GM18858 (cell line): ENCODE measurements around the gene NEDD4.
A peak's percentile ranks its signal among the peaks of the same experiment; 100 is the strongest.
"Not testable (repeated sequence)": the region's sequence is repeated elsewhere in the genome, so short reads cannot be mapped to it uniquely, and the experiment has no call there.

Source experiments
- ATAC-seq: cut with Tn5 transposase; IDR thresholded peaks from one replicate; pipeline ENCODE4 v1.9.1; 2021; ENCODE audit not compliant: unreplicated experiment

NEDD4 gene

DNA sequence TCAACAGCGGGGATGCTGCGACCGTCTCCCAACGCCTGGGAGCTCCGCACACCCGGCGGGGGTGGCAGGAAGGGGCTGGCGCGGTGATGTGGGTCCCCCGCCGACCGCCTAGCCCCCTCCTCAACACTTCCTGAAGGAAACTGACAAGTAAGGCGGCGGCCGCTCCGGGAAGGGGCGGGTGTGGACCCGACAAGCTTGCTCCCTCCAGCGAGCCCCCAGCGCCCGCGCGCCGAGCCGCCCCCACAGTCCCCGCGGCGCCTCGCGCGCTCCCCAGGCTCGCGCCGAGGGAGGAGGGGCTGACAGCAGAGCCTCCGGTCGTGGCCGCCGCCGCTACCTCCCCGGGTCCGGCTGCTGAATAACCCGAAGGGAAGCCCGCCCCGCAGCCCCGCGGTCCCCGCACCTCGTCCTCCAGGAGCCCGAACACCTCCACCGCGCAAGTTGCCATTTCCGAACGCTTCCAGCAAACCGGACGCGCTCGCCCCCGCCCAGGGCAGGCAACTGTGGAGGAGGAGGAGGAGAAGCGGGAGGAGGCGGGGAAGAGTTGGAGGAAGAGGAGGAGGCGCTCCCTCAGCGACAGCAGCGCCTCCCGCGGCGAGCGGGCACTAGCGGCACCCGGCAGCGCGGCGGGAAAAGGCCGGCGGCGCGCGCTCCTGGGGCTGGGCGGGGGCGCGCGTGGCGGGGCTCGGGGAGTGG is at the start of gene NEDD4:
Gene NEDD4 (minus strand): TSS at position 502 of the 693 bp plus-strand sequence. CDS start 57 bp downstream, at position 445.
- peak; percentile 75 for ATAC-seq

- ATAC-seq, result no peak
These were observed 49.1 kb upstream of the NEDD4 start for GRCh38 chr15:56042498-56042897.

DNA sequence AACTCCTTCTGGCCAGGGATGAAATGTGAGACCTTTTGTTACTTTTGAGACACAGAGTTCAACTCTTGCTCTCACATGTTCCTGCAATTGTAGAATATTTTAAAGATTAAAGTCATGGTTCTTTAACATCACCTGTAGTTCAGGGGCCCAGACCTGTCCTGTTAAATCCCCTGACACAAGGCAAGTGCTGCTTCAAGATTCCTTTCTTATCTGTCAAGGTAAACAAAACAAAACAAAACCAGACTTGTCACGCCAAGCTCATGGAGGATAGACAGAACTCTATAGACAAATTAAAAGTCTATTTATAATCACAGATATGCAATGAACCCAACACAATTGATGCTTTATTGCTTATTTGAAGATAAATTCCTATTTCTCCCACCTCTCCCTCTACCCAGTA is 48.6 kb upstream of the NEDD4 start:
- no peak for ATAC-seq

GRCh38 chr15:56040081-56041035 is 46.9 kb upstream of the NEDD4 start:
- no peak for ATAC-seq

GRCh38 chr15:56038707-56039106 is 45.3 kb upstream of the NEDD4 start:
- no peak for ATAC-seq

GRCh38 chr15:56038015-56038414 is 44.6 kb upstream of the NEDD4 start:
- no peak for ATAC-seq

DNA sequence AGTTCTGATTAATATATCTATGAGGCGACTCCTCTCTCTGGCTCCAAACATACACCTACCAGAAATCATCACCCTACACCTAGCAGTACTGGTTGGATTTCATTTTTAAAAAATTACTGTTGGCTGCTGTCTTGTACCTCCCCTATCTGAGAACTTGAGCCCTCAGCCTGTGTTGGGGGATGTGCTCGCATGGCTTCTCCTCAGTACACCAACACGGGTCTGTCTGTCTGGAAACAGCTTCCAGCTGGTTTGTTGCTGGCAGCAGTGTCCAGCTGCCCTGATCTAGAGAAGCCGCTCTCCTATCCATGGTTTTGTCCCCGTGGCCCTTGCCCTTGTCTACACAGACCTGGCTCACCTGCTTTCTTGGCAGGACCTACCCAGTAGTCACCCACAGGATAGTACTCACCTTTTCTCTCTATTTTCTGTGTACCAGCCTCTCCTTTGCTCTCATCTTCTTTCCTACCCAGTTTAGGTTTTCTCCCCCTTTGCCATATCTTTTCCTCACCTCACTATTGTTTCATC is 43.2 kb upstream of the NEDD4 start:
- ATAC-seq, result no peak

DNA sequence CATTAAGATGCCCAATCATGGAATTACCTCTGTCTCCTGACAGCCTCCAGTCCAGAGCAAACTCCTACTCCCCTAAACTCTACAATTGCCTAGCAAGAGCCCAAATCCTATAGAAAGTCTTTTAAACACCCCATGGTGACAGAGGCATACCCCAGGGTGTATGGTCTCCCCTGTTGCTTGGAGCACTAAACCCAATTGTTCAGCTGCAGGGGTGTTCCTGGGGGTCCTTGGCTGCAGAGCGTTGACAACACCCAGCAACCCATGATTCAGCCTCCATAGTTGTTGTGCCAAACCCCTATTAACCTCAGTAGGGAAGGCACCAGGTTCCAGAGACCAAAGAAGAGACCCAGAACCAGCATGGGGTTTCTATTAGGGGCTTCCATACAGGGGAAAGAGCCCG is 41.8 kb upstream of the NEDD4 start:
- no peak for ATAC-seq

- no peak for ATAC-seq
These were observed 41.1 kb upstream of the NEDD4 start for GRCh38 chr15:56034514-56034913.

GRCh38 chr15:56032373-56032772 is 39.0 kb upstream of the NEDD4 start:
- ATAC-seq, result no peak

GRCh38 chr15:56031836-56032235 is 38.4 kb upstream of the NEDD4 start:
- ATAC-seq, result no peak

GRCh38 chr15:56031402-56031801 is 38.0 kb upstream of the NEDD4 start:
- no peak for ATAC-seq

- ATAC-seq, result no peak
These were observed 35.0 kb upstream of the NEDD4 start for GRCh38 chr15:56028430-56028829.

GRCh38 chr15:56023160-56023559 is 29.7 kb upstream of the NEDD4 start:
- ATAC-seq, result not testable (repeated sequence)

DNA sequence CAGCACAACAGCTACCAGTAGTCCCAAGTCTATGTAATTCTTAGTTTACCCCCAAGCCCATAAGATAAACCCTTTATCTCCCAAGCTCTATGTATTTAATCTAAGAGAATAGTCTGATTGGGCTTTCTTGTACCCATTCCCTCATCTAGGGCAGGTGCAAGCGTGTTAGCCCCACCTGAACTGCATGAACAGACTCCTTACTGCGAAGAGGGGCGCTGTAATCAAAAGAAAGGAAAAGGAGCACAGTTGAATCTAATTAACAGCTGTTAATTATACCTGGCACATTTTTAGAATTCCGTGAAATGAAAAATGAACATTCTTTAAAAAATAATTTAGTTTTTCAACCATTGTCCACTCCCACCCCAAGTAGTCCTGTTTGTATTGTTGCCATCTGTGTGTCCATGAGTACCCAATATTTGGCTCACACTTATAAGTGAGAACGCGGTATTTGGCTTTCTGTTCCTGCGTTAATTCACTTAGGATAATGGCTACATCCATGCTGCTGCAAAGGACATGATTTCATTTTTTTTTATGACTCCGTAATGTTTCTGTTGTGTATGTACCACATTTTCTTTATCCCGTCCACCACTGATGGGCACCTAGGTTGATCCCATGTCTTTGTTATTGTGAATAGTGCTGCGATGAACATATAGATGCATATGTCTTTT is 26.5 kb upstream of the NEDD4 start:
- ATAC-seq, result no peak

GRCh38 chr15:56019060-56019793 is 25.8 kb upstream of the NEDD4 start:
- ATAC-seq, result no peak

GRCh38 chr15:56017920-56018319 is 24.5 kb upstream of the NEDD4 start:
- no peak for ATAC-seq

DNA sequence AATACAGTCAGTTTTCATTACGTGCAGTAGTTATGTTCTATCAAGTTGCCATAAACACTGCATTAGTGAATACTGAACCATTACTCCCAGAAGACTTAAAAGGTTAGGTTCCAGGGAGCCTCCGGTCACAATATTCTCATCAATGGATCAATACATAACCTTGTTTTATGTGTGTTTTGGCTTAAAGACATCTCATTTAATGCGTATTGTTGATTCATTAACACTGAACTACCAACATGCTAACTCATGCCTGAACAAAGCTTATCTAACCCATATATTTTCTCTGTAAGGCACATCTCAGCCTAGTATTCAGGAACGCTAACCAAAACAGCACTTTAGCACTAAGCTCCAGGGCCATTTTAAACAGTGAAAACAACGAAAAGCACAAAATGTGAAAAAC is 24.1 kb upstream of the NEDD4 start:
- ATAC-seq, result no peak

- no peak for ATAC-seq
These were observed 22.9 kb upstream of the NEDD4 start for GRCh38 chr15:56016281-56016680.

- ATAC-seq, result no peak
These were observed 21.3 kb upstream of the NEDD4 start for GRCh38 chr15:56014677-56015076.

GRCh38 chr15:56007053-56007452 is 13.6 kb upstream of the NEDD4 start:
- ATAC-seq, result not testable (repeated sequence)
